A549 (cell line): ENCODE measurements around the gene CACNA1D. TPM values are rescaled to one million over a fixed set of nuclear protein-coding genes. Genes with fewer than 3 reads are reported as not detected.

Experiments used
- ATAC-seq, 2 experiments: fragments of 200-7000 bp in 1 of 2; fragments of >200 bp in 1 of 2; cut with Nextera tagmentation in 1 of 2; cut with Tn5 transposase in 1 of 2; 3 replicates each; pipeline versions ENCODE4 v1.8.0 to v1.9.1; 2018 to 2020; ENCODE audit warnings: mild to moderate bottlenecking in 1 of 2, moderate library complexity in 1 of 2
- CTCF ChIA-PET: fragments of 300-600 bp; sonication (Branson Sonifier 250); formaldehyde crosslinking; extraction: SDS; loops from one replicate; lab custom pipeline; 2021; ENCODE audit warnings: antibody characterized with exemption, inconsistent platforms; lab: Yijun Ruan, JAX
- POLR2A ChIA-PET: fragments of 350-600 bp; formaldehyde crosslinking; extraction: SDS; loops from one replicate; lab custom pipeline; 2021; ENCODE audit warnings: antibody characterized with exemption, inconsistent platforms; lab: Yijun Ruan, JAX
- DNase-seq, 2 experiments: peaks; one replicate each; pipeline versions ENCODE4 v3.0.0 to v3.0.0-alpha.2; 2011 to 2016; ENCODE audit warnings: low read depth in 1 of 2, low spot score in 1 of 2
- FAIRE-seq: peaks from 2 replicates; lab custom pipeline; 2011; peaks lifted over from hg19 to GRCh38; lab: Jason Lieb, UNC
- H3K27ac ChIP-seq, 2 experiments: fragments of >200 bp; sonication (Bioruptor Twin); formaldehyde crosslinking; 3 replicates each; pipeline ENCODE4 v1.5.1; 2016 to 2017
- H3K4me1 ChIP-seq: fragments of >200 bp; sonication (Bioruptor Twin); formaldehyde crosslinking; 3 replicates; pipeline ENCODE4 v1.6.1; 2016
- H3K4me2 ChIP-seq: fragments of >200 bp; sonication (Bioruptor Twin); formaldehyde crosslinking; 3 replicates; pipeline ENCODE4 v1.6.1; 2016
- H3K4me3 ChIP-seq: fragments of >200 bp; sonication (Bioruptor Twin); formaldehyde crosslinking; 3 replicates; pipeline ENCODE4 v1.5.1; 2016
- H3K9me3 ChIP-seq: fragments of >200 bp; sonication (Bioruptor Twin); formaldehyde crosslinking; 3 replicates; pipeline ENCODE4 v1.6.1; 2016
- BHLHE40 ChIP-seq: IDR thresholded peaks from 2 replicates; pipeline ENCODE4 v1.6.1; 2012; ENCODE audit warnings: low read depth, low read length, inconsistent platforms
- CBX2 ChIP-seq: fragments of 200-600 bp; sonication (generic); IDR thresholded peaks from 2 replicates; pipeline ENCODE4 v1.6.1; 2016; ENCODE audit warnings: low read depth, mild to moderate bottlenecking, borderline replicate concordance
- CEBPB ChIP-seq, 2 experiments: fragments of >200 bp in 1 of 2; sonication (Bioruptor Twin) in 1 of 2; formaldehyde crosslinking in 1 of 2; IDR thresholded peaks; 2 replicates each; pipeline ENCODE4 v1.6.1; 2012 to 2016
- EHMT2 ChIP-seq: fragments of 200-600 bp; sonication (generic); IDR thresholded peaks from 2 replicates; pipeline ENCODE4 v1.6.1; 2016; ENCODE audit warnings: antibody characterized with exemption, low read depth, mild to moderate bottlenecking, moderate library complexity
- EP300 ChIP-seq, 2 experiments: fragments of >200 bp; sonication (Bioruptor Twin); formaldehyde crosslinking; IDR thresholded peaks; 2 replicates in 1 of 2; 3 replicates in 1 of 2; pipeline ENCODE4 v1.6.1; 2016 to 2017
- FOSL2 ChIP-seq, 2 experiments: fragments of 450-650 bp in 1 of 2; fragments of >200 bp in 1 of 2; sonication (Bioruptor Twin) in 1 of 2; formaldehyde crosslinking; IDR thresholded peaks; 2 replicates each; pipeline versions ENCODE4 v1.5.0 to v1.6.1; 2016 to 2020; ENCODE audit warnings: mild to moderate bottlenecking in 1 of 2, moderate library complexity in 1 of 2
- GATA3 ChIP-seq: IDR thresholded peaks from 2 replicates; pipeline ENCODE4 v1.6.1; 2012; ENCODE audit warnings: borderline replicate concordance
- HDAC2 ChIP-seq: fragments of 200-600 bp; sonication (generic); IDR thresholded peaks from 2 replicates; pipeline ENCODE4 v1.6.1; 2016
- HES2 ChIP-seq: fragments of >200 bp; sonication (Bioruptor Twin); formaldehyde crosslinking; IDR thresholded peaks from 2 replicates; pipeline ENCODE4 v1.6.1; 2016
- HOXB13 ChIP-seq: fragments of 250-450 bp; sonication (Bioruptor Pico); IDR thresholded peaks from 2 replicates; pipeline ENCODE4 v1.5.0; 2020; ENCODE audit warnings: low read depth, mild to moderate bottlenecking, moderate library complexity
- JUN ChIP-seq, 2 experiments: fragments of >200 bp; sonication (Bioruptor Twin); formaldehyde crosslinking; IDR thresholded peaks; 2 replicates in 1 of 2; 3 replicates in 1 of 2; pipeline ENCODE4 v1.6.1; 2016 to 2017
- KDM1A ChIP-seq: fragments of 200-600 bp; sonication (generic); IDR thresholded peaks from 2 replicates; pipeline ENCODE4 v1.6.1; 2016; ENCODE audit warnings: low read depth, mild to moderate bottlenecking
- POLR2A ChIP-seq: IDR thresholded peaks from 2 replicates; pipeline ENCODE4 v1.6.1; 2012; ENCODE audit warnings: mild to moderate bottlenecking, low read length
- RARB ChIP-seq: fragments of 250-450 bp; sonication (Bioruptor Pico); IDR thresholded peaks from 2 replicates; pipeline ENCODE4 v1.8.0; 2021; ENCODE audit warnings: mild to moderate bottlenecking, moderate library complexity
- RCOR1 ChIP-seq: fragments of 150-350 bp; IDR thresholded peaks from 2 replicates; pipeline ENCODE4 v1.6.1; 2014; ENCODE audit warnings: antibody characterized with exemption, low read length, low read depth
- RFX5 ChIP-seq: fragments of 450-650 bp; IDR thresholded peaks from 2 replicates; pipeline ENCODE4 v1.7.1; 2014; ENCODE audit warnings: antibody characterized with exemption, mild to moderate bottlenecking, moderate library complexity
- TFCP2L1 ChIP-seq: fragments of 250-450 bp; sonication (Bioruptor Pico); IDR thresholded peaks from 2 replicates; pipeline ENCODE4 v1.5.0; 2021; ENCODE audit warnings: mild to moderate bottlenecking
- TP53 ChIP-seq: fragments of 250-450 bp; sonication (Bioruptor Pico); IDR thresholded peaks from 2 replicates; pipeline ENCODE4 v1.5.0; 2021; ENCODE audit warnings: mild to moderate bottlenecking, moderate library complexity
- ZNF302 ChIP-seq: fragments of 250-450 bp; sonication (Bioruptor Pico); IDR thresholded peaks from 2 replicates; pipeline ENCODE4 v1.9.0; 2021; ENCODE audit warnings: inconsistent platforms, mild to moderate bottlenecking, moderate library complexity
- WGBS: methylation state at CpG from one replicate; pipeline ENCODE4 v1.1.6; 2017; ENCODE audit errors: missing lambda C conversion rate; 5-methylcytosine and 5-hydroxymethylcytosine counted together
- polyA plus RNA-seq, 4 experiments: library from polyadenylated mRNA; depleted of rRNA in 3 of 4; stranded (reverse); fragments of >200 nt; fragmentation: RNase III in 1 of 4; extraction: RNeasy Plus Mini Kit Qiagen cat#74134 plus additional on column Dnase treatment in 1 of 4; gene quantifications; 2 replicates in 3 of 4; 3 replicates in 1 of 4; pipeline ENCODE4 v1.2.3, GENCODE V29; 2011 to 2017
- small RNA-seq, 6 experiments: library from RNA; depleted of rRNA; stranded (forward); fragments of <200 nt; gene quantifications; one replicate each; pipeline ENCODE3, GENCODE V24; 2012
- TF ChIP-seq, protein P1 (sequence below): fragments of 450-650 bp; IDR thresholded peaks from 2 replicates; pipeline ENCODE4 v1.6.1; 2014; ENCODE audit warnings: antibody characterized with exemption

Gene CACNA1D
- polyA plus RNA-seq, 2 of the 4 experiments (the other 2 are of a cell fraction): 1.1 to 10.7 TPM

GRCh38 chr3:53860196-53860595 lies 365.8 kb downstream of the CACNA1D start (continued):
- no peak for TF ChIP-seq FOSL2 (IDR thresholded peaks at IDR 0.05)
- TF ChIP-seq FOSL2 (CRISPR knock-in tag; IDR thresholded peaks at IDR 0.05): no peak
- no peak for TF ChIP-seq POLR2A
- TF ChIP-seq EHMT2: no peak
- TF ChIP-seq BHLHE40: no peak
- TF ChIP-seq TP53: no peak
- no peak for TF ChIP-seq HES2
- TF ChIP-seq CEBPB (IDR thresholded peaks at IDR 0.05): no peak
- no peak for TF ChIP-seq KDM1A
- TF ChIP-seq CBX2: no peak
- TF ChIP-seq, all 56 proteins: peak for 0

DNA sequence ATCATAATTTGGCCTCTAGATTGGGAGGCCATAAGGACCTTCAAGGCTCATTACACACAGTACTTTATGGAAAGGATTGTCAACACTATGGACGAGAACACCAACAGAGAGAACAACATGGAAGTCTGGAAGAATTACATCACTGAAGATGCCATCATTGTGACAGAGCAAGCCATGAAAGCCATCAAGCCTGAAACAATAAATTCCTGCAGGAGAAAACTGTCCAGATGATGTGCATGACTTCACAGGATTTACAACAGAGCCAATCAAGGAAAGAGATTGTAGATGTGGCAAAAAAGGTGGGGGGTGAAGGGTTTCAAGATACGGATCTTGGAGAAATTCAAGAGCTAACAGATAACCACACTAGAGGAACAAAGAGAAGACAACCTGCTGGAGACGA lies 367.8 kb downstream of the CACNA1D start:
- DNase-seq (no peak), FAIRE-seq (no peak), ATAC-seq (no peak)
- ChIA-PET POLR2A (no interaction called here), CTCF (no interaction called here)
- H3K27ac ChIP-seq: no peak overlapping the region
- no peak overlapping the region for H3K4me3 ChIP-seq
- no peak for TF ChIP-seq ZNF302 (CRISPR knock-in tag)
- TF ChIP-seq RCOR1: no peak
- no peak for TF ChIP-seq GATA3
- TF ChIP-seq, protein P1, sequence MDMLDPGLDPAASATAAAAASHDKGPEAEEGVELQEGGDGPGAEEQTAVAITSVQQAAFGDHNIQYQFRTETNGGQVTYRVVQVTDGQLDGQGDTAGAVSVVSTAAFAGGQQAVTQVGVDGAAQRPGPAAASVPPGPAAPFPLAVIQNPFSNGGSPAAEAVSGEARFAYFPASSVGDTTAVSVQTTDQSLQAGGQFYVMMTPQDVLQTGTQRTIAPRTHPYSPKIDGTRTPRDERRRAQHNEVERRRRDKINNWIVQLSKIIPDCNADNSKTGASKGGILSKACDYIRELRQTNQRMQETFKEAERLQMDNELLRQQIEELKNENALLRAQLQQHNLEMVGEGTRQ: no peak
- TF ChIP-seq HDAC2: no peak
- TF ChIP-seq TFCP2L1 (CRISPR knock-in tag): no peak
- TF ChIP-seq HOXB13 (CRISPR knock-in tag): no peak
- no peaks in the 10 kb centered on the region for H3K9me3 ChIP-seq
- no peak overlapping the region for H3K4me2 ChIP-seq
- 89% methylated on average over 3 of the region's 3 CpGs for WGBS
- H3K4me1 ChIP-seq: no peaks in the 10 kb centered on the region

- no peak for DNase-seq
- POLR2A ChIA-PET: no interaction called here
- 50% methylated on average over 1 of the region's 1 CpG for WGBS
- Histone ChIP-seq H3K4me3 (no peak overlapping the region), H3K27ac (no peak overlapping the region), H3K4me2 (no peak overlapping the region), H3K9me3 (no peaks in the 10 kb centered on the region), H3K4me1 (no peaks in the 10 kb centered on the region)
- CTCF ChIA-PET: interaction anchor here (0.9 to 1.0 kb wide), 2 partner anchors 19 to 88 kb away, joined by 3 to 4 read pairs; no protein-coding TSS in a partner anchor
- no peak for FAIRE-seq
- TF ChIP-seq CEBPB (IDR thresholded peaks at IDR 0.05): no peak
- no peak for TF ChIP-seq FOSL2 (IDR thresholded peaks at IDR 0.05)
- no peak for TF ChIP-seq FOSL2 (CRISPR knock-in tag; IDR thresholded peaks at IDR 0.05)
- TF ChIP-seq RARB: no peak
- TF ChIP-seq RFX5: no peak
- no peak for TF ChIP-seq EP300 (IDR thresholded peaks at IDR 0.05)
- TF ChIP-seq ZNF302 (CRISPR knock-in tag): no peak
- no peak for TF ChIP-seq JUN (IDR thresholded peaks at IDR 0.05)
- TF ChIP-seq CBX2: no peak
- no peak for ATAC-seq
Observed at GRCh38 chr3:53863145-53863544, 368.7 kb downstream of the CACNA1D start.

Small RNA genes within 50 kb of the gene (small RNA-seq; reads per million reads assigned to genes)
- gene AC012467.1 (0 reads per million in 6 experiments), gene RF00154 (5.7 to 56.3 (median 14.2) reads per million in 6 experiments)

Other genes with a start within 250 kb of the CACNA1D start
- gene TKT, start 238.6 kb upstream of the CACNA1D start, polyA plus RNA-seq (2011; rRNA removed): 628 and 740 TPM in 2 replicates
- gene TKT, start 238.6 kb upstream of the CACNA1D start, polyA plus RNA-seq (2017; fragmentation: RNase III; extraction: RNeasy Plus Mini Kit Qiagen cat#74134 plus additional on column Dnase treatment): 1,284 to 1,468 TPM (median 1,457 TPM) in 3 replicates
- gene DCP1A, start 147.1 kb upstream of the CACNA1D start, polyA plus RNA-seq (2011; rRNA removed): 27.4 and 28.8 TPM in 2 replicates
- 7.3 to 7.4 TPM (median 7.3 TPM) in 3 replicates for gene DCP1A, start 147.1 kb upstream of the CACNA1D start, polyA plus RNA-seq (2017; fragmentation: RNase III; extraction: RNeasy Plus Mini Kit Qiagen cat#74134 plus additional on column Dnase treatment)